ENCODE measurements around the gene ABHD16B.

The ABHD16B gene

DNA sequence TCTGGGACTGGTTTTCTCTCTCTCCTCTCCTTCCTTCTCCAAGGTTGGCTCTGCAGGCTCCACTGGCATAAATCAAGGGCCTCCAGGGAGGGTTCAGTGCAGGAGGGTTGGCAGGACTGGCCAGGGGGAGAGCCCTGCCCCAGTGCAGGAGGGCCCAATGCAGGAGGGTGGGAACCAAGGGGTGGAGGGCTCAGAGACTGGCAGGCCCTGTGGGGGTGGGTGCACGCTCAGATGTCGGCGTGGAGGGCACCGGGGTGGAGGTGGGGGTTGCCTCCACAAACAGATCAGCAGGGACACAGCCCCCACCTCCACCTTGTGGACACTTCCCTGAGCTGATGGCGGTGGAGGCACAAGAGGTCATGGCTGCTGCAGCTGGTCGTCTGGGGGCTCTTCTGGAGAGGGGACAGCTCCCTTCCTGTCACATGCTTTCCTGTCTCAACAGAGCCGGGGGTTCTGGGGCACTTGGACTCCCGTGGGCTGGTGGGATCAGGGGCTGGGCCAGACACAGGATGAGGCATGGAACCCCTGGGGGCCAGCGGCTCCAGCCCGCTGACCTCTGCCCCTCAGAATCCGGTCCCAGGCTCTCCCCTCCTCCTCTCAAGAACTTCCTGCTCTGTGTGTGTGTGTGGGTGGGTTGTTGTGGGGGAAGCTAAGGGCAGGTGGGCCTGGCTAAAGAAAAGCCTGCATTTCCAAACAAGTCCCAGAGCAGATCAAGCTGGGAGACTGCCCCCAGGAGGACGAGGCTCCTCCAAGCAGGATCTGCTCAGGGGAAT is 2.7 kb upstream of the ABHD16B start:
- no peak for DNase-seq (ENCODE audit: low read depth, low spot score)
- ChIA-PET CTCF (interaction anchor here (1.0 to 2.8 kb wide), 4 partner anchors 11 to 321 kb away, joined by 3 to 10 read pairs (median 5); partner anchors contain the start of gene PTK6), POLR2A (no interaction called here)

DNA sequence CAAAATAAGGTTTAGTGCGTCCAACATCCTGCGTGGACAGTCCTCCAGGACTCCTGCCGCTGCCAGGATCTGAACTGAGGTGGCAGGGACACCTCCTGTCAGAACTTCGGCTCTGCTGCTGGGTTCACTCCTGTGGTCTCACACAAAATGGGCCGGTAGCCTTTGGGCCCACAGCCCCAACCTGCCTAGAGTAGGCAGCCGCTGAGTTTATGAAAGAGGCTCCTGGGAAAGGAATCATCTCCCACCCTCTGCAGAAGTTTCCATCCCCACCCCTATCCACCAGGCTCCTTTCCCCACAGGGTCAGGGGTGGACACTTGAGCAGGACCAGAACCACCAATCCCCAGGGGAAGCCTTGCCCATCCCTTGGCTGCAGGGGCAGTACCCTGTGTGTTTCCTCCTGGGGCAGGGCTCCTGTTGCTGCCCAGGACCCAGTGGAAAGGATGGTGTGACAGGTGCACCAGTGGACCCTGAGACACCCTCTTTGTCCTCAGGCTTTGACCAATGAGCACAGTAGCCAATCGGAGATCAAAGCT is 2.1 kb upstream of the ABHD16B start:
- TF ChIP-seq, protein P1, sequence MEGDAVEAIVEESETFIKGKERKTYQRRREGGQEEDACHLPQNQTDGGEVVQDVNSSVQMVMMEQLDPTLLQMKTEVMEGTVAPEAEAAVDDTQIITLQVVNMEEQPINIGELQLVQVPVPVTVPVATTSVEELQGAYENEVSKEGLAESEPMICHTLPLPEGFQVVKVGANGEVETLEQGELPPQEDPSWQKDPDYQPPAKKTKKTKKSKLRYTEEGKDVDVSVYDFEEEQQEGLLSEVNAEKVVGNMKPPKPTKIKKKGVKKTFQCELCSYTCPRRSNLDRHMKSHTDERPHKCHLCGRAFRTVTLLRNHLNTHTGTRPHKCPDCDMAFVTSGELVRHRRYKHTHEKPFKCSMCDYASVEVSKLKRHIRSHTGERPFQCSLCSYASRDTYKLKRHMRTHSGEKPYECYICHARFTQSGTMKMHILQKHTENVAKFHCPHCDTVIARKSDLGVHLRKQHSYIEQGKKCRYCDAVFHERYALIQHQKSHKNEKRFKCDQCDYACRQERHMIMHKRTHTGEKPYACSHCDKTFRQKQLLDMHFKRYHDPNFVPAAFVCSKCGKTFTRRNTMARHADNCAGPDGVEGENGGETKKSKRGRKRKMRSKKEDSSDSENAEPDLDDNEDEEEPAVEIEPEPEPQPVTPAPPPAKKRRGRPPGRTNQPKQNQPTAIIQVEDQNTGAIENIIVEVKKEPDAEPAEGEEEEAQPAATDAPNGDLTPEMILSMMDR (IDR thresholded peaks at IDR 0.05; ENCODE audit: insufficient read depth, low read length, missing control alignments), result no peak
- DNase-seq (ENCODE audit: low read depth, low spot score), result no peak
- no peak overlapping the region for H3K4me3 ChIP-seq (ENCODE audit: low read depth, low read length)
- CTCF ChIA-PET, result interaction anchor here (1.0 to 2.8 kb wide), 3 partner anchors 73 to 322 kb away, joined by 4 to 10 read pairs (median 6); partner anchors contain the start of gene PTK6
- POLR2A ChIA-PET, result no interaction called here

More for the DNA sequence above, 2.7 kb upstream of the ABHD16B start:
- TF ChIP-seq, protein P1 (IDR thresholded peaks at IDR 0.05; ENCODE audit: insufficient read depth, low read length, missing control alignments), result peak; percentile 39
- no peak overlapping the region for H3K4me3 ChIP-seq (ENCODE audit: low read depth, low read length)

DNA sequence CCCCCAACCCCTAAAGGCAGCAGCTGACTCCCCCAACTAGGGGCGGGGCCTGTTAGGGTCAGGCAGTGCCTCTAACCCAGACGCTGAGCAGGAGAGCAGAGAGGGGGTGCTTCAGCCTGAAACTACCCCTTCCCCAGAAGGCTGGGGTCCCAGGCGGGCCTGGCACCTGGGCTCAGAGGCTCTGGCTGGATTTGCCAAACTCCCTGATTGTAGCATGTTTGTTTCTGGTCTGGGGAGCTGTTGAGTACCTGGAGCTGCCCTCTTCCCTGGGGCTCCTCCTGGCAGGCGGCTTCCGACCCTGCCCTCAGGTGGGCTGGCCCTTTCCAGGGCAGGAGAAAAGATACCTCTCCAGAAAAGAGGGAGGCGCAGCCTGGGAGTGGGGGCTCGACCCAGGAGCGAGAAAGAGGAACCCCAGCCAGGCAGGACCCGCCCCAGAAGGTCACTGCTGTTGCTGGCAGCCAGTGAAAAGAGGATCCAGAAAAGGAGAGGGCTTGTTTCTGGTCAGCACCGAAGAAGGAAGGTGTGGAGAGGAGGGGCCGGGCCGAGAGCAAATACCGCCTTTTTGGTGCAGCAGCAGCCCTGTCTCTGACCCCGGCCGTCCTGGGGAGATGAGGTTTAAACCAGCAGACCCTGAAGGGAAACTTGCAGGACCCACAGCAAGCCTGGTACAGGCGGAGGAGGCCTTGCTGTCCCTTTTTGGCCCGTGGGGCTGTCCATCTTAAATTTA is 810 bp upstream of the ABHD16B start:
- TF ChIP-seq, protein P1 (IDR thresholded peaks at IDR 0.05; ENCODE audit: insufficient read depth, low read length, missing control alignments), result no peak
- no peak overlapping the region for H3K4me3 ChIP-seq (ENCODE audit: low read depth, low read length)
- ChIA-PET POLR2A (no interaction called here), CTCF (no interaction called here)
- DNase-seq (ENCODE audit: low read depth, low spot score), result no peak

DNA sequence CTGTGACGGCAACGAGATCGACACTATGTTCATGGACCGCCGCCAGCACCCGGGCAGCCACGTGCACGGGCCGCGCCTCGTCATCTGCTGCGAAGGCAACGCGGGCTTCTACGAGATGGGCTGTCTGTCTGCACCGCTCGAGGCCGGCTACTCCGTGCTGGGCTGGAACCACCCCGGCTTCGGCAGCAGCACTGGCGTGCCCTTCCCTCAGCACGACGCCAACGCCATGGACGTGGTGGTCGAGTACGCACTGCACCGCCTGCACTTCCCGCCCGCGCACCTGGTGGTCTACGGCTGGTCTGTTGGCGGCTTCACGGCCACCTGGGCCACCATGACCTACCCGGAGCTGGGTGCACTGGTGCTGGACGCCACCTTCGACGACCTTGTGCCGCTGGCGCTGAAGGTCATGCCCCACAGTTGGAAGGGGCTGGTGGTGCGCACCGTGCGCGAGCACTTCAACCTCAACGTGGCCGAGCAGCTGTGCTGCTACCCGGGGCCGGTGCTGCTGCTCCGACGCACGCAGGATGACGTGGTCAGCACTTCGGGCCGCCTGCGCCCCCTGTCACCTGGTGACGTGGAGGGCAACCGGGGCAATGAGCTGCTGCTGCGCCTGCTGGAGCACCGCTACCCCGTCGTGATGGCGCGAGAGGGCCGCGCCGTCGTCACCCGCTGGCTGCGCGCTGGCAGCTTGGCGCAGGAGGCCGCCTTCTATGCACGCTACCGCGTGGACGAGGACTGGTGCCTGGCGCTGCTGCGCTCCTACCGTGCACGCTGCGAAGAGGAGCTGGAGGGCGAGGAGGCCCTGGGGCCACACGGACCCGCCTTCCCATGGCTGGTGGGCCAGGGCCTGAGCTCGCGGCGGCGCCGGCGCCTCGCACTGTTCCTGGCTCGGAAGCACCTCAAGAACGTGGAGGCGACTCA is 943 bp downstream of the ABHD16B start:
- POLR2A ChIA-PET, result no interaction called here
- no peak overlapping the region for H3K4me3 ChIP-seq (ENCODE audit: low read depth, low read length)
- no peak for DNase-seq (ENCODE audit: low read depth, low spot score)
- TF ChIP-seq, protein P1 (IDR thresholded peaks at IDR 0.05; ENCODE audit: insufficient read depth, low read length, missing control alignments), result no peak
- CTCF ChIA-PET, result interaction anchor here (3.6 to 5.1 kb wide), 2 partner anchors 76 to 325 kb away, joined by 23 to 47 read pairs; partner anchors contain the start of gene PTK6

DNA sequence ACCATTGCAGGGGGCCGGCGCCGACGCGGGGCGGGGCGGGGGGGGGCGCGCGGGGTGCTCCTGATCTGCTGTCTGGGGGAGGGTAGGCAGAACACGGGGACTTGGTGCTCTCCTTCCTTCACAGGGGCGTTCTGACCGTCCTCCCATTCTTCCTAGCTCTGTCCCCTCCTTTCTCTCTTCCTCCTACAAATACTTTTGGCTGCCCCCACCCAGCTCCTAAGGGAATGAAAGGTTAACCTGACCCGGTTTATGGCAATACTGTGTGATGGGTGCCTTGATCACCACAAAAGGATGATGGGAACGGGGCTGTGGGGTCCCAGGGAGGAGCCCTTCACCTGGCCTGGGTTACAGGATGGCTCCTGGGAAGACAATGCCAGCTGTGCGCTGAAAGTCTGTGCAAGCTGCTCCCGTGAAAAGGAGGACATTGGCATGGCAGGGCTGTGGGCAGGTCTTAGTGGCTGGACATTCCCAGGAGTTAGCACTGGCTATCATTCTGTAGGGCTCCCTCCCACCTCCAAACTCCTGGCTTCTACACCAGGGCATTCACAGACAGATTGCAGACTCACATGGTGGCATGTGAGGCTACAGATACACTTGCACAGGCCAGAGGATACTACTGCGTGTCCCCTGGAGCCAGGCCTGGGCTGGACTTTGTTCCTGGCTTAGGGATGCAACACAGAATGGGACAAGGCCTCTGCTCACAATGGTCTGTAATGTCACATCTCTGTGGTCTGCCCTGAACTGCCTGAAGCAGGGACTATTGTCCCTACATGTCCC is 1.9 kb downstream of the ABHD16B start:
- peak overlapping the region; percentile 96 for H3K4me3 ChIP-seq (ENCODE audit: low read depth, low read length)
- no peak for DNase-seq (ENCODE audit: low read depth, low spot score)
- TF ChIP-seq, protein P1 (IDR thresholded peaks at IDR 0.05; ENCODE audit: insufficient read depth, low read length, missing control alignments), result no peak
- POLR2A ChIA-PET, result no interaction called here
- CTCF ChIA-PET, result interaction anchor here (0.6 to 5.1 kb wide), 14 partner anchors 8 to 326 kb away, joined by 3 to 47 read pairs (median 4); partner anchors contain the start of gene PTK6
